Cardiac ventricle fibroblast (primary cell): ENCODE results near the gene NXT2. TPM values are rescaled to one million over a fixed set of nuclear protein-coding genes. Genes with fewer than 3 reads are reported as not detected.

Source experiments
- total RNA-seq: library from RNA; depleted of rRNA; stranded (reverse); fragments of >200 nt; gene quantifications from 2 replicates; pipeline ENCODE4 v1.2.3, GENCODE V29; 2015

Gene NXT2
- total RNA-seq: 5.8 and 7.2 TPM in 2 replicates

GRCh38 chrX:109536439-109537323 is at the start of gene NXT2:
TSS of gene NXT2 (plus strand) at chrX:109536844. CDS start at chrX:109537007, 163 bp downstream.

Other genes starting within 250 kb of the NXT2 start
- gene GUCY2F, start 54.8 kb upstream of the NXT2 start, total RNA-seq: not detected in 2 replicates
- gene KCNE5, start 88.3 kb downstream of the NXT2 start, total RNA-seq: 0.31 TPM in 1 of 2 replicates, not detected in the other
- gene ACSL4, start 196.4 kb downstream of the NXT2 start, total RNA-seq: 56.1 and 84.9 TPM in 2 replicates